SIG-M5 treated with dmso at 0.1 percent for 504 hours (cell line): ENCODE measurements around the gene PRPF8.
"Not testable (repeated sequence)": the region's sequence is repeated elsewhere in the genome, so short reads cannot be mapped to it uniquely, and the experiment has no call there.

Experiments used
- DNase-seq: peaks from one replicate; lab custom pipeline; 2025; ENCODE audit not compliant: unreplicated experiment; lab: John Stamatoyannopoulos, UW

The PRPF8 gene

DNA sequence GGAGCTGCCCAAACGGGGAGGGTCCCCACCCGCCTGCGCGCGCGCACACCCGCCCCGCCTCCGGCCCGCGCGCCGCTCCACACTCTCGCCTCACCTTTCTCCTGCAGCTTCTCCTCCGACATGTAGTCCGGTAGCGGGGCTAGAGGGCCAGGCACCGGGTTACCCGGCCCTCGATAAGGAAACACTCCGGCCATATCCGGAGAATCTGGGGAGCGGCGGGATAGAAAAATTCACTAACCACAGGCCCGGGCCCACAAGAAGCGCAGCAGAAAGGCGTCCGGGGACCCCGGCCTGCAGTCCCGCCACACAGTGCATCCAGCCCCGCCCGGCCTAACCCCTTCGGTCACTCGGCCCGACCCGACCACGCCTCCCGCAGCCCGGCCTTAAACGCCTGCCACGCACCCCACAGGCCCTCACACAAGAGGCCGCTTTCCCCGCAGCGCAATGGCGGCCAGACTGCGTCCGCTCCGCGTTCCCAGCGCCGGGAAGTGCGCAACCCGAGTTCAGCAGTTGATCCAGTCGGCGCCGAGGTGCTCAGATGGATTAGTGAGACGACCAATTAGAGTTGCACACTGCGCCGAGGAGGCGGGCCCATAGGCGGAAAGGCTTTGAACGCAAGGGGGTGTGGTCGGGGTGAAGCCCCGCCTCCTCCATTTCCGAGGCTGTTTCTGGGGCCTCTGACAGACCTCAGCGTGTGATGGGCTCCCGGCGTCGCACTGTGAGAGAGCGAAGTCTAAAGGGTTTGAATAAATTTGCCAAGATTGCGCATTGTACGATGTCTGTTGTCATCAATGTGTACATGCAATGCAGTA lies at the start of gene PRPF8:
PRPF8 (minus strand) TSS at position 490 of the 812 bp plus-strand sequence; CDS start at position 194, 296 bp downstream.
- peak; percentile 95 for DNase-seq

- DNase-seq, result no peak
Measured at GRCh38 chr17:1733759-1734158, 49.1 kb upstream of the PRPF8 start.

DNA sequence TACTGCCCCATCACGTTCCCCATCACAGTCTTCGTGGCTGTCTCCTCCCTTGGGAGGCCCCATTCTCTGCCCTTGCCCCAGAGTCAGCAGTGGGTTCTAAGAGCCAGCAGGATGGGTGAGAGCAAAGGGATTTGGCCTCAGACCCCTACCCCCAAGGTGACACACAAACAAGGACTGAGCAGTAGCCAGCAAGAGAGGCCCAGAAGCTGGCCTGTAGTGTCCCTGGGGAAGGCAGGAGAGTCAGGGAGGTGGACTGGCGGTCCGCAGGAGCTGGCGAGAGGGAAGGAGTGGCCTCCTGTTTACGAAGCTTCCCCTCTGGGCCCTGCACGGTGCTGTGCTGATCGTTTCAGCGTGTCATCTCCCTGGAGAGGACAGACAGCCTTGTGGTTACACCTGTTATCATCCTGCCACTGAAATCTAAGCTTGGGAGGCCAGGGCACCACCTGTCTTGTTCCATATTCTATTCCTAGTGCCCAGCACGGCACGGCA lies 48.2 kb upstream of the PRPF8 start:
- no peak for DNase-seq

DNA sequence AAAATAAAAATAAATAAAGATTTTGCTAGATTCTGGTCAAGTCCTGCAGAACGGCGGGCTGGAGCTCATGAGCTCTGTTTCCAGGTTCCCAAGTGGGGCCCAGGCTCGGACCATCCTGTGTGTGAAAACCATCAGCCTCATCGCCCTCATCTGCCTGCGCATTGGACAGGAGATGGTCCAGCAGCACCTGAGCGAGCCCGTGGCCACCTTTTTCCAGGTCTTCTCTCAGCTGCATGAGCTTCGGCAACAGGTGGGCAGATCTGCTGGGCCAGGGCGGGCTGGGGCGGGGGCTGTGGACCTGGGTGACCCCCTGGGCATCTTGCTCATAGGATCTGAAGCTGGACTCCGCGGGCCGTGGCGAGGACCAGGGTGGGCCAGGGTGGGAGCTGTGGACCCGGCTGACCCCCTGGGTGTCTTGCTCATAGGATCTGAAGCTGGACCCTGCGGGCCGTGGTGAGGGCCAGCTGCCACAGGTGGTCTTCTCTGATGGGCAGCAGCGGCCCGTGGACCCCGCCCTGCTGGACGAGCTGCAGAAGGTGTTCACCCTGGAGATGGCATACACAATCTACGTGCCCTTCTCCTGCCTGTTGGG lies 47.7 kb upstream of the PRPF8 start:
- no peak for DNase-seq

DNA sequence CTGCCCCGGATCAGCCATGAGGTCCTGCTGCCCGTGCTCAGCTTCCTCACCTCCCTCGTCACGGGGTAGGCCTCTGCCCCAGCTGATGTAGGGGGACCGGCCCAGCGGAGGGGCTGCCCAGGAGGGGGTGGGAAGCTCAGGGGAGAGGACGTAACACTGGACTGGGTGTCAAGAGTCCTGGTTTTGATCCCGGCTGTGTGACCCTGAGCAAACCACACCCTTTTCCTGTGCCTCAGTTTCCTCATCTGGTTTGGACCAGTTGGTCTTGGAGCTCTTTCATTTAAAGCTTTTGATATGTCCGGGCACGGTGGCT lies 46.5 kb upstream of the PRPF8 start:
- no peak for DNase-seq

GRCh38 chr17:1730326-1731193 lies 45.9 kb upstream of the PRPF8 start:
- no peak for DNase-seq

DNA sequence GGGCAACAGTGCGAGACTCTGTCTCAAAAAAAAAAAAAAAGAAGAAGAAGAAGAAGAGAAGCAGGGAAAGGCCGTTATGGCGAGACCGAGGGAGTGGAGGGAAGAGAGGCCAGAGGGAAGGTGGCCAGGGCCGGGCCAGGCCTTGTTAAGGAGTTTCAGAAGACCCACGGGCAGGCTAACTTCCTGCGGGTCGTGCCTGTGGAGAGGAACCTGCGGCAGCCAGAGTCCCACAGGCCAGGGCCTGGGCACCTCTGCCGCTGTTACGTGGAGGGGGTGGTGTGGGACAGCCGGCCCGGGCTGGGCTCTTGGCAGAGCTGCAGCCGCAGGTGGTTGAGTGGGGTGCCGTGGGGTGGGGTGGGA lies 45.3 kb upstream of the PRPF8 start:
- no peak for DNase-seq

DNA sequence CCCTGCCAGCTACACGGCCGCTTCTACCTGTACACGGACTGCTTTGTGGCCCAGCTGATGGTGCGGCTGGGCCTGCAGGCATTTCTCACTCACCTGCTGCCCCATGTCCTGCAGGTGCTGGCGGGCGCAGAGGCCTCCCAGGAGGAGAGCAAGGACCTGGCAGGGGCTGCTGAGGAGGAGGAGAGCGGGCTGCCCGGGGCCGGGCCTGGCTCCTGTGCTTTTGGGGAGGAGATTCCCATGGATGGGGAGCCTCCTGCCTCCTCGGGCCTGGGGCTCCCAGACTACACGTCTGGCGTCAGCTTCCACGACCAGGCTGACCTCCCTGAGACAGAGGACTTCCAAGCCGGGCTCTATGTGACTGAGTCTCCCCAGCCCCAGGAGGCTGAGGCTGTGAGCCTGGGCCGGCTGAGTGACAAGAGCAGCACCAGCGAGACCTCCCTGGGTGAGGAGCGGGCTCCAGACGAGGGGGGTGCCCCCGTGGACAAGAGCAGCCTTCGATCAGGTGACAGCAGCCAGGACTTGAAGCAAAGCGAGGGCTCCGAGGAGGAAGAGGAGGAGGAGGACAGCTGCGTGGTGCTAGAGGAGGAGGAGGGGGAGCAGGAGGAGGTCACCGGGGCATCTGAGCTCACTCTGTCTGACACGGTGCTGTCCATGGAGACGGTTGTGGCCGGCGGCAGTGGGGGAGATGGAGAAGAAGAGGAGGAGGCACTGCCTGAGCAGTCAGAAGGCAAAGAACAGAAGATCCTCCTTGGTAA lies 43.4 kb upstream of the PRPF8 start:
- no peak for DNase-seq

GRCh38 chr17:1727258-1727789 lies 42.7 kb upstream of the PRPF8 start:
- DNase-seq, result no peak

GRCh38 chr17:1726626-1727257 lies 42.1 kb upstream of the PRPF8 start:
- no peak for DNase-seq

GRCh38 chr17:1725642-1726511 lies 41.2 kb upstream of the PRPF8 start:
- no peak for DNase-seq

DNA sequence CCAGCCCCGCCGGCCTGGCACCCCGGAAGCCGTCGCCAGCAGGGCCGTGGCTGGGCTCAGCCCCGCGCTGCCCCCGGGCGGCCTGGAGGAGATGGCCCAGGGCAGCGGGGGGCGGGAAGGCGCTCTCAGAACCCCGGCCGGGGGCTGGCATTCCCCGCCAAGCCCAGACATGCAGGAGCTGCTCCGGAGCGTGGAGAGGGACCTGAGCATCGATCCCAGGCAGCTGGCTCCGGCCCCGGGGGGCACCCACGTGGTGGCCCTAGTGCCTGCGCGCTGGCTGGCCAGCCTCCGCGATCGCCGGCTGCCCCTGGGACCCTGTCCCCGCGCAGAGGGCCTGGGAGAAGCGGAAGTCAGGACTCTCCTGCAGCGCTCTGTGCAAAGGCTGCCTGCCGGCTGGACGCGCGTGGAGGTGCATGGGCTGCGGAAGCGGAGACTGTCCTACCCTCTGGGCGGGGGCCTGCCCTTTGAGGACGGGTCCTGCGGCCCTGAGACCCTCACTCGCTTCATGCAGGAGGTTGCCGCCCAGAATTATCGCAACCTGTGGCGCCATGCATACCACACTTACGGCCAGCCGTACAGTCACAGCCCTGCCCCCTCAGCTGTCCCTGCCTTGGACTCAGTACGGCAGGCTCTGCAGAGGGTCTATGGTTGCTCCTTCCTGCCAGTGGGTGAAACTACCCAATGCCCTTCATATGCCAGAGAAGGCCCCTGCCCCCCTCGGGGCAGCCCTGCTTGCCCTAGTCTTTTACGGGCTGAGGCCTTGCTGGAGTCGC lies 40.4 kb upstream of the PRPF8 start:
- no peak for DNase-seq

- peak; percentile 73 for DNase-seq
Measured at GRCh38 chr17:1724351-1724868, 39.7 kb upstream of the PRPF8 start, which contains the start of gene WDR81. Gene WDR81 (plus strand): TSS chr17:1724704. CDS start chr17:1724960, 256 bp downstream.

DNA sequence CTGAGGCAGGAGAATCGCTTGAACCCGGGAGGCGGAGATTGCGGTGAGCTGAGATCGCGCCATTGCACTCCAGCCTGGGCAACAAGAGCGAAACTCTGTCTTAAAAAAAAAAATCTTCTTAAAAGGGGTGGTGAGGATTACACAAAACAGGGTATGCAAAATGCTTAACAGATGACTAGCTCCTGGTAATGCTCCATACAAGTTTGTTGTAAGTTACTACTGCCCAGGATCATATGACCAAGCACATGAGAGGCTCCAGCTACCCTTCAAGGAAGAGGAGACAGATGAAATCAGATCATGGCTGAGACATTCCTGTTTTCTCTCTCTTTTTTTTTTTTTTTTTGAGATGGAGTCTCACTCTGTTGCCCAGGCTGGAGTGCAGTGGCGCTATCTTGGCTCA lies 37.4 kb upstream of the PRPF8 start:
- DNase-seq, result not testable (repeated sequence)

DNA sequence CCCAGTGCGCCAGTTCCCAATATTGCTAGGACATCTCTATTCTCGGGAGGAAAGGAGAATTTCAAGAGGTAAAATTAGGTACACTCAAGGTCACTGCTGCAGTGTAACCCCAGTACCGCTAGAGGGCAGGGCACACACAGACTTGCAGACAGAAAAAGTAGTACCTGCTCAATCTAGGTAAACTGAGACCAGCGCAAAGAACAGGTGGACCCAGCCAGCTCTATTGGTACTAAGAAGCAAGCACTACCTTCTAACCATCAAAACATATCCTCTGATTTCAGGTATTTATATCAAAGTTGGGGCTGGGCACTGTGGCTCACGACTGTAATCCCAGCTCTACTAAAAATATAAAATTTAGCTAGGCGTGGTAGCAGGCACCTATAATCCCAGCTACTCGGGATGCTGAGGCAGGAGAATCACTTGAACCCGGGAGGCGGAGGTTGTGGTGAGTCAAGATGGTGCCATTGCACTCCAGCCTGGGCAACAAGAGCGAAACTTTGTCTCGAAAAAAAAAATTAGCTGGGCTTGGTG lies 36.3 kb upstream of the PRPF8 start:
- DNase-seq, result peak; percentile 34

GRCh38 chr17:1718362-1719165 lies 33.9 kb upstream of the PRPF8 start:
- DNase-seq, result no peak
